NCI-H2227 (cell line): ENCODE results near the gene RSPH9.

Experiments used
- DNase-seq: peaks from one replicate; lab custom pipeline; 2025; ENCODE audit not compliant: unreplicated experiment; lab: John Stamatoyannopoulos, UW

Gene RSPH9

GRCh38 chr6:43707767-43708166 lies 62.9 kb downstream of the RSPH9 start:
- DNase-seq: no peak

GRCh38 chr6:43708860-43709653 lies 64.2 kb downstream of the RSPH9 start:
- no peak for DNase-seq

- no peak for DNase-seq
These were observed 64.9 kb downstream of the RSPH9 start for GRCh38 chr6:43709654-43710303.

- no peak for DNase-seq
These were observed 65.7 kb downstream of the RSPH9 start for GRCh38 chr6:43710576-43710975.

GRCh38 chr6:43712579-43712978 lies 67.7 kb downstream of the RSPH9 start:
- no peak for DNase-seq

GRCh38 chr6:43713643-43714310 lies 68.9 kb downstream of the RSPH9 start:
- DNase-seq: no peak

- no peak for DNase-seq
These were observed 69.6 kb downstream of the RSPH9 start for GRCh38 chr6:43714311-43715055.

GRCh38 chr6:43715056-43715788 lies 70.4 kb downstream of the RSPH9 start:
- no peak for DNase-seq

- no peak for DNase-seq
These were observed 71.3 kb downstream of the RSPH9 start for GRCh38 chr6:43716099-43716498.

- no peak for DNase-seq
These were observed 72.6 kb downstream of the RSPH9 start for GRCh38 chr6:43717389-43717788.

- DNase-seq: no peak
These were observed 73.0 kb downstream of the RSPH9 start for GRCh38 chr6:43717822-43718221.

GRCh38 chr6:43718387-43719105 lies 73.7 kb downstream of the RSPH9 start:
- no peak for DNase-seq

- no peak for DNase-seq
These were observed 74.7 kb downstream of the RSPH9 start for GRCh38 chr6:43719511-43719910.

- no peak for DNase-seq
These were observed 76.2 kb downstream of the RSPH9 start for GRCh38 chr6:43720999-43721398.
